Limb (tissue), 2 donors: ENCODE results near the gene FAIM2.
A peak's percentile ranks its signal among the peaks of the same experiment; 100 is the strongest.

Experiments used
- DNase-seq, 2 donors: peaks; one replicate each; pipeline ENCODE4 v3.0.0-alpha.2; 2016; ENCODE audit errors: extremely low spot score in 2 of 2

The FAIM2 gene

GRCh38 chr12:49917788-49918173 is 14.1 kb upstream of the FAIM2 start:
- no peak for DNase-seq

GRCh38 chr12:49917166-49917787 is 13.6 kb upstream of the FAIM2 start:
- DNase-seq = no peak

GRCh38 chr12:49916129-49916919 is 12.6 kb upstream of the FAIM2 start:
- no peak for DNase-seq

- DNase-seq = no peak
Observed at GRCh38 chr12:49912345-49913255, 8.9 kb upstream of the FAIM2 start.

- no peak for DNase-seq
Observed at GRCh38 chr12:49911213-49911605, 7.5 kb upstream of the FAIM2 start.

- no peak for DNase-seq
Observed at GRCh38 chr12:49910331-49911212, 6.9 kb upstream of the FAIM2 start.

- no peak for DNase-seq
Observed at GRCh38 chr12:49909826-49910225, 6.1 kb upstream of the FAIM2 start.

GRCh38 chr12:49909356-49909755 is 5.7 kb upstream of the FAIM2 start:
- DNase-seq = no peak

GRCh38 chr12:49907352-49907751 is 3.7 kb upstream of the FAIM2 start:
- no peak for DNase-seq

GRCh38 chr12:49905718-49906314 is 2.1 kb upstream of the FAIM2 start:
- no peak for DNase-seq

GRCh38 chr12:49904601-49905000 is 901 bp upstream of the FAIM2 start:
- DNase-seq = no peak

- no peak for DNase-seq
Observed at GRCh38 chr12:49903351-49903699, 375 bp downstream of the FAIM2 start.

- peak in 1 of 2 donors; percentile 59 for DNase-seq
Observed at GRCh38 chr12:49902399-49903350, 1.0 kb downstream of the FAIM2 start.

- no peak for DNase-seq
Observed at GRCh38 chr12:49901986-49902385, 1.7 kb downstream of the FAIM2 start.

- no peak for DNase-seq
Observed at GRCh38 chr12:49901026-49901425, 2.7 kb downstream of the FAIM2 start.

- DNase-seq = no peak
Observed at GRCh38 chr12:49900371-49900770, 3.3 kb downstream of the FAIM2 start.

- no peak for DNase-seq
Observed at GRCh38 chr12:49899921-49900320, 3.8 kb downstream of the FAIM2 start.

GRCh38 chr12:49899286-49899843 is 4.3 kb downstream of the FAIM2 start:
- no peak for DNase-seq

- DNase-seq = no peak
Observed at GRCh38 chr12:49897276-49897675, 6.4 kb downstream of the FAIM2 start.
